Memory B cell (primary cell): ENCODE data around the gene PODN.

Experiments used
- ATAC-seq: fragments of 150-1000 bp; cut with Tn5 transposase; 2 replicates; pipeline ENCODE4 v1.10.0; 2021; ENCODE audit warnings: low read depth, mild to moderate bottlenecking, moderate library complexity
- DNase-seq, 2 donors: peaks; one replicate each; pipeline ENCODE4 v3.0.0; 2022; ENCODE audit warnings: low spot score in 2 of 2
- H3K27ac Mint-ChIP-seq: one replicate; pipeline ENCODE4 v1.8.0; 2022; ENCODE audit warnings: mild to moderate bottlenecking, moderate library complexity, mixed read lengths
- H3K27me3 Mint-ChIP-seq: one replicate; pipeline ENCODE4 v1.8.0; 2022; ENCODE audit warnings: mixed read lengths
- H3K36me3 Mint-ChIP-seq: one replicate; pipeline ENCODE4 v1.8.0; 2022; ENCODE audit warnings: mild to moderate bottlenecking, mixed read lengths
- H3K4me1 Mint-ChIP-seq: one replicate; pipeline ENCODE4 v1.8.0; 2022; ENCODE audit warnings: mixed read lengths
- H3K4me3 Mint-ChIP-seq: one replicate; pipeline ENCODE4 v1.8.0; 2022; ENCODE audit warnings: mild to moderate bottlenecking, moderate library complexity, mixed read lengths
- H3K9me3 Mint-ChIP-seq: one replicate; pipeline ENCODE4 v1.8.0; 2022; ENCODE audit warnings: mixed read lengths

Gene PODN, protein sequence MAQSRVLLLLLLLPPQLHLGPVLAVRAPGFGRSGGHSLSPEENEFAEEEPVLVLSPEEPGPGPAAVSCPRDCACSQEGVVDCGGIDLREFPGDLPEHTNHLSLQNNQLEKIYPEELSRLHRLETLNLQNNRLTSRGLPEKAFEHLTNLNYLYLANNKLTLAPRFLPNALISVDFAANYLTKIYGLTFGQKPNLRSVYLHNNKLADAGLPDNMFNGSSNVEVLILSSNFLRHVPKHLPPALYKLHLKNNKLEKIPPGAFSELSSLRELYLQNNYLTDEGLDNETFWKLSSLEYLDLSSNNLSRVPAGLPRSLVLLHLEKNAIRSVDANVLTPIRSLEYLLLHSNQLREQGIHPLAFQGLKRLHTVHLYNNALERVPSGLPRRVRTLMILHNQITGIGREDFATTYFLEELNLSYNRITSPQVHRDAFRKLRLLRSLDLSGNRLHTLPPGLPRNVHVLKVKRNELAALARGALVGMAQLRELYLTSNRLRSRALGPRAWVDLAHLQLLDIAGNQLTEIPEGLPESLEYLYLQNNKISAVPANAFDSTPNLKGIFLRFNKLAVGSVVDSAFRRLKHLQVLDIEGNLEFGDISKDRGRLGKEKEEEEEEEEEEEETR

GRCh38 chr1:53061859-53062707 is at the start of gene PODN:
TSS of gene PODN (plus strand) at chr1:53062213. CDS start at chr1:53069856, 7,643 bp downstream.
- Mint-ChIP-seq H3K36me3 (no peaks in the 10 kb centered on the region), H3K27ac (no peak within 1 kb of the TSS), H3K9me3 (no peaks in the 10 kb centered on the region), H3K4me1 (no peaks in the 10 kb centered on the region), H3K4me3 (peak within 1 kb of the TSS; percentile 21), H3K27me3 (peaks cover 22% of the 10 kb centered on the region)
- ATAC-seq (no peak), DNase-seq (no peak)

- Mint-ChIP-seq H3K4me3 (peak overlapping the region; percentile 91), H3K36me3 (peaks cover 2% of the 10 kb centered on the region), H3K27ac (peak overlapping the region; percentile 29), H3K27me3 (no peaks in the 10 kb centered on the region), H3K9me3 (no peaks in the 10 kb centered on the region), H3K4me1 (peaks cover 18% of the 10 kb centered on the region)
- ATAC-seq (peak; percentile 99), DNase-seq (peak; percentile 50 to 59)
Observed at GRCh38 chr1:53014791-53015507, 47.1 kb upstream of the PODN start.

DNA sequence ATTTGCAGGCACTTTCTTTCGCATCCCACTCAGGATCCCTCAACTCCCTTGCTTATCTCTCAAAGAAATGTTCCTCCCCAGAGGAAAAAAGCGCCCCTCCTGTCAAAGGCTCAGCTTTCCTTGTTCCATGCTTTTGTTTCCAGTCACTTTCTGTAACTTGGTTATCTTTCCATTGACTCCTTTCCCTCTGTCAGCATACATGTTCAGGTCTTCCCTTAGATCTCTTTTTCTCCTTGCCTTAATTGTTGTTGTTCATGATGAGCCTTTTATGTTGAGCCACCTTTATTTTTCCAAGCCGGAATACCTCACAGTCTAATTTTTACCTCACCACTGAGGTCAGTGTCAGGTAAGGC is 46.5 kb upstream of the PODN start:
- ATAC-seq, result no peak
- peaks cover 2% of the 10 kb centered on the region for H3K36me3 Mint-ChIP-seq
- peaks cover 18% of the 10 kb centered on the region for H3K4me1 Mint-ChIP-seq
- H3K27ac Mint-ChIP-seq, result no peak overlapping the region
- DNase-seq, result no peak
- no peaks in the 10 kb centered on the region for H3K27me3 Mint-ChIP-seq
- H3K9me3 Mint-ChIP-seq, result no peaks in the 10 kb centered on the region
- peak overlapping the region; percentile 91 for H3K4me3 Mint-ChIP-seq

DNA sequence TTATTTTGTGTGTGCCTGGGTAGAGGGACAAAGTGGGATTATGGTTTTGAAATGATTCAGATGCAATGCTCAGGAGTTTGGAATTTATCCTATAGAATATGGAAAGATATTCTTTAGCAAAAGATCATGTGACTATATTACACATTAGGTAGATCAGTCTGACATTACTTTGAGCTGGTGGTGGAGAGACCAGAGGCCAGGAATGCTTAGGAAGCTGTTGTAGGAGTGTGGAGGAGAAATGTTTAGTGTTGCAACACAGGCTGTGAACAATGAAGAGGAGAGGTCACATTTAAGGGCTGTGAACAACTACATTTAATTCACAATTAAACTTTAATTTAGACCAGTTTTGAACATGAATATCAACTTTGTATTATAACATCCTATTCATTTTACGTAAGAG is 45.3 kb upstream of the PODN start:
- Mint-ChIP-seq H3K36me3 (peaks cover 4% of the 10 kb centered on the region), H3K4me1 (peaks cover 21% of the 10 kb centered on the region), H3K27me3 (no peaks in the 10 kb centered on the region), H3K9me3 (no peaks in the 10 kb centered on the region), H3K27ac (no peak overlapping the region), H3K4me3 (no peak overlapping the region)
- DNase-seq (no peak), ATAC-seq (no peak)

DNA sequence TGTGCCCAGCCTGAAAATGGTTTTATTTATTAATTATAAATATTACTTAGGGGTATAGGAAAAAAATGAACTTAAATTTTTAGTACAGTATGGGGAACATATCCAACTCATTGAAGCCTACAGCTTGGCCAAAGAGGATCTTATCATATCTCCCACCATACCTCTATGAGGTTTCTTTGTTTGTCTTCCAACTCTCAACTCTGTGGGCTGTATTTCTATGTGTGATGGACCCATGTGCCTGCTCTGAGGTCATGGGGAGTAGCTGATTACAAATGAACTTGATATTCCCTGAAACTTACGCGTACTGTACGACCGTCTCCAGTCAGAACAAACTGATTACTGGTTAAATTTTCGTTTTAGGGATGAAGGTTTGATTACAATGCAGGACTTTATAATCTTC is 41.4 kb upstream of the PODN start:
- no peak overlapping the region for H3K4me3 Mint-ChIP-seq
- no peaks in the 10 kb centered on the region for H3K27me3 Mint-ChIP-seq
- no peak for DNase-seq
- peaks cover 8% of the 10 kb centered on the region for H3K36me3 Mint-ChIP-seq
- H3K27ac Mint-ChIP-seq, result no peak overlapping the region
- peaks cover 19% of the 10 kb centered on the region for H3K4me1 Mint-ChIP-seq
- no peak for ATAC-seq
- H3K9me3 Mint-ChIP-seq, result no peaks in the 10 kb centered on the region

DNA sequence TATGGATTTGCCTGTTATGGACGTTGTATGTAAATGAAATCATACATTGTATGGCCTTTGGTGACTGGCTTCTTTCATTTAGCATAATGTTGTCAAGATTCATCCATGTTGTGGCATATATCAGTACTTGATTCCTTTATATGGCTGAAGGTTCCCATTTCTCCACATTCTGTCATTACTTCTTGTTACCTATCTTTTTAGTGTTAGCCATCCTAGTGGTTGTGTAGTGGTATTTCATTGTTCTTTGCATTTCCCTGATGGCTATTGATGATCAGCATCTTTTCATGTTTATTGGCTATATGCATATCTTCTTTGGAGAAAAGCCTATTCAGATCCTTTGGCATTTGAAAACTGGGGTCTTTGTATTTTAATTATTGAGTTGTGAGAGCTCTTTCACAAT is 39.8 kb upstream of the PODN start:
- H3K27ac Mint-ChIP-seq, result no peak overlapping the region
- no peak for ATAC-seq
- H3K9me3 Mint-ChIP-seq, result no peaks in the 10 kb centered on the region
- DNase-seq, result no peak
- no peaks in the 10 kb centered on the region for H3K27me3 Mint-ChIP-seq
- H3K36me3 Mint-ChIP-seq, result peaks cover 6% of the 10 kb centered on the region
- H3K4me3 Mint-ChIP-seq, result no peak overlapping the region
- peaks cover 8% of the 10 kb centered on the region for H3K4me1 Mint-ChIP-seq

DNA sequence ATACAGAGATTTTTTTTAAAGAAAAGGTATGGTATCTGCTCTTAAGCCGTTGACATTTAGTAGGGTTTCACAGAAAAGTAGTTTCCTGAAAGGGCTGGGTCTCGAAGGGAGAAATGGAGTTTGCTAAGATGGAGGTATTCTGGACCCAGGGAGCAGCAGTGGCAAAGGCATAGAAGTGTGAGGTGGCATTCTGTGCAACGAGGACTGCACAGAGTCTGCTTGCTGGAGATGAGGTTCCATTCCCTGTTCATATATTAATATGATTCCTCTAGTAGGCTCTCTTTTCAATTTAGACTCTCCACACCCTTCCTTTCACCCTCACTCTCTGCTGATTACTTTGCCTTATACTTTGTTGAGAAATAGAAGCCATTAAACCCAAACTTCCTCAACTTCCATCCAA is 38.5 kb upstream of the PODN start:
- H3K9me3 Mint-ChIP-seq, result no peaks in the 10 kb centered on the region

GRCh38 chr1:53024117-53024516 is 37.9 kb upstream of the PODN start:
- H3K36me3 Mint-ChIP-seq, result peaks cover 8% of the 10 kb centered on the region
- H3K4me1 Mint-ChIP-seq, result peaks cover 8% of the 10 kb centered on the region
- no peak for DNase-seq
- no peak overlapping the region for H3K27ac Mint-ChIP-seq
- no peaks in the 10 kb centered on the region for H3K9me3 Mint-ChIP-seq
- no peak for ATAC-seq
- H3K4me3 Mint-ChIP-seq, result no peak overlapping the region
- H3K27me3 Mint-ChIP-seq, result no peaks in the 10 kb centered on the region

More for the DNA sequence above, 38.5 kb upstream of the PODN start:
- no peak overlapping the region for H3K4me3 Mint-ChIP-seq
- ATAC-seq (no peak), DNase-seq (no peak)
- peaks cover 8% of the 10 kb centered on the region for H3K36me3 Mint-ChIP-seq
- no peaks in the 10 kb centered on the region for H3K27me3 Mint-ChIP-seq
- peaks cover 8% of the 10 kb centered on the region for H3K4me1 Mint-ChIP-seq
- H3K27ac Mint-ChIP-seq, result no peak overlapping the region

DNA sequence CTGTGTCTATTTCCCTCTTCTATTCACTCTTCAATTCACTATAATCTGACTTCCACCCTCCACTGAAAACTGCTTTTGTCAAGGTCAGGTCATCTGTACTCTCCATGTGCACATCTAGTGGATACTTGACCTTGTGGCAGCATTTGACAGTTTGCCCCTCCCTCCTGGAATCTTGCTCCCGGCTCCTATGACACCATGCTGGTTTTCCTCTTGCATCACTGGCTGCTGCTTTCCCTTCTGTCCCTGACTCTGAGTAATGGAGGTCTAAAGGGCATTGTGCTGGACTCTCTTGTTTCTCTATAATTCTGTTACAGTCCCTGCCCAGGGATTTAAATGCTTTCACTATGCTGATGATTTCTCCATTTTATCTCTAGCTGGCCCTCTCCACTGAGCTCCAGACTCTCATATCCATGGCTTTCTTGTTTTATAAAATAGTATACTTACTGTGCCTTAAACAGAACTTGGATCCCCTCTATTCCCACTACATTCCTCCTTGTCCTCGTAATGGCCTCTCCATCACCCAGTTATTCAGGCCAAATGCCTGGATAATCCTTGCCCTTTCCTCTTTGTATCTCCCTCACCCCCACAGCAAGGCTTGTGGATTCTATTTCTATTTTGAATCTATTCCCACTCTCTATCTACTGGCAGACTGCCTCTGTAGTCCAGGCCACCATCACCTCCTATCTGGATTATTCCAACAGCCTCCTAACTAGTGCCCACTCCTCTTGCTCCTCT is 36.8 kb upstream of the PODN start:
- Mint-ChIP-seq H3K9me3 (no peaks in the 10 kb centered on the region), H3K27me3 (no peaks in the 10 kb centered on the region), H3K4me3 (no peak overlapping the region), H3K27ac (no peak overlapping the region), H3K36me3 (peaks cover 10% of the 10 kb centered on the region), H3K4me1 (peaks cover 8% of the 10 kb centered on the region)
- ATAC-seq (no peak), DNase-seq (no peak)

- ATAC-seq, result no peak
Observed at GRCh38 chr1:53025769-53026112, 36.3 kb upstream of the PODN start.

GRCh38 chr1:53026254-53026653 is 35.8 kb upstream of the PODN start:
- H3K4me1 Mint-ChIP-seq, result peaks cover 6% of the 10 kb centered on the region
- H3K4me3 Mint-ChIP-seq, result no peak overlapping the region
- no peaks in the 10 kb centered on the region for H3K9me3 Mint-ChIP-seq
- peaks cover 9% of the 10 kb centered on the region for H3K36me3 Mint-ChIP-seq
- DNase-seq, result no peak
- no peak overlapping the region for H3K27ac Mint-ChIP-seq
- ATAC-seq, result no peak
- no peaks in the 10 kb centered on the region for H3K27me3 Mint-ChIP-seq

More at GRCh38 chr1:53025769-53026112, 36.3 kb upstream of the PODN start:
- no peaks in the 10 kb centered on the region for H3K27me3 Mint-ChIP-seq
- peaks cover 6% of the 10 kb centered on the region for H3K4me1 Mint-ChIP-seq
- H3K27ac Mint-ChIP-seq, result no peak overlapping the region
- peaks cover 8% of the 10 kb centered on the region for H3K36me3 Mint-ChIP-seq
- DNase-seq, result no peak
- no peak overlapping the region for H3K4me3 Mint-ChIP-seq
- no peaks in the 10 kb centered on the region for H3K9me3 Mint-ChIP-seq

DNA sequence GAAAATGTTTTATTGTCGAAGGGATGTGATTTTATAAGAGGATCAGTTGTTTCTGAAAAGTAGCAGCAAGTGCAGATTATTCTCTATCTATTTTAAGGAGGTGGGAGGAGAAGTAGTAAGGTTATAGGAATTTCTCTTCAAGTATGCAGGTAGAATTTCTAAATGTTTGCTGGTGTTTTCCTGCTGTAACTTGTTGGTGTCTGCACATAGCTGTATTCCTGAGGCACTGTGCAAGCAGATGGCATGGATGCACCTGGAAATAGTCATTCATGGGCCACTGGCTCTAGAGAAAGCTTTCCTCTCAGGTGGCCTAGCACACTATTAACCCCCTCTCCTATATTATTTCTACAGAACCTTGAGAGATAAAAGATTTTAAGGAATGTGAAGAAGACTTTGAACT is 30.3 kb upstream of the PODN start:
- no peaks in the 10 kb centered on the region for H3K27me3 Mint-ChIP-seq
- H3K4me1 Mint-ChIP-seq, result peaks cover 4% of the 10 kb centered on the region
- ATAC-seq, result no peak
- no peaks in the 10 kb centered on the region for H3K9me3 Mint-ChIP-seq
- no peak overlapping the region for H3K27ac Mint-ChIP-seq
- peaks cover 17% of the 10 kb centered on the region for H3K36me3 Mint-ChIP-seq
- DNase-seq, result no peak
- H3K4me3 Mint-ChIP-seq, result no peak overlapping the region

GRCh38 chr1:53037159-53037558 is 24.9 kb upstream of the PODN start:
- H3K36me3 Mint-ChIP-seq, result peaks cover 31% of the 10 kb centered on the region
- H3K4me1 Mint-ChIP-seq, result peaks cover 3% of the 10 kb centered on the region
- H3K9me3 Mint-ChIP-seq, result no peaks in the 10 kb centered on the region
- H3K27ac Mint-ChIP-seq, result no peak overlapping the region
- no peak overlapping the region for H3K4me3 Mint-ChIP-seq
- DNase-seq (no peak), ATAC-seq (no peak)
- H3K27me3 Mint-ChIP-seq, result no peaks in the 10 kb centered on the region
